ENCODE results near the gene SDR9C7. TPM values are rescaled to one million over a fixed set of nuclear protein-coding genes. Genes with fewer than 3 reads are reported as not detected.
"Not testable (repeated sequence)": the region's sequence is repeated elsewhere in the genome, so short reads cannot be mapped to it uniquely, and the experiment has no call there.

The SDR9C7 gene
- total RNA-seq, 4 donors from 2014 or later = 6.2 to 75.6 (median 51.1) TPM

DNA sequence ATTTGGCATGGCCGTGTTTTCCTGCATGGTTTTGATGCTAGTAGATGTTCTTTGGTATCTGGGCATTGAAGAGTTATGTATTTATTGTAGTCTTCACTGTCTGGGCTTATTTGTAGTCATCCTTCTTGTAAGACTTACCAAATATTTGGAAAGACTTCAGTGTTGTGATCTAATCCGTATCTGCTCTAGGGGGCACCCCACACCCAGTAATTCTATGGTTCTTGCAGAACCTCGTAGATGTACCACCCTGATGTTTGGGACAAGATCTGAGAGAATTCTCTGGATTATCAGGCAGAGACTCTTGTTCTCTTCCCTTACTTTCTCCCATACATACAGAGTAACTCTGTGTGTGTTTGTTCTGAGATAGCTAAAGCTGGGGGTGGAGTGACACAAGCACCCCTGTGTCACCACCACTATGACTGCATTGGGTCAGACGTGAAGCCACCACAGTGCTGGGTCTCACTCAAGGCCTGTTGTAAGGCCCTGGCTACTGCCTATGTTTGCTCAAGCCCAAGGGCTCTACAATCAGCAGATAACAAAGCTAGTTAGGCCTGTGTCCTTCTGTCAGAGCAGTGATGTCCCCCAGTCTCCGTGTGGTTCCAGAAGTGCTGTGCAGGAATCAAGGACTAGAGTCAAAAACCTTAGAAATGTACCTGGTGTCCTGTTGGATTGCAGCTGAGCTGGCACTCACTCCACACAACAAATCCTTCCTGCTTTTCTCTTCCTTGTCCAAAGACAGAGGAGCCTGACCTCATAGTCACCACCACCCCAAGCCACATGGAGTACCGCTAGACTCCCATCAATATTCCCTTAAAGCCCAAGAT lies 13.6 kb upstream of the SDR9C7 start:
- no peak overlapping the region for H3K4me3 ChIP-seq
- no peak for DNase-seq (ENCODE audit: low spot score in 2 of 2)
- H3K27ac ChIP-seq = no peak overlapping the region
- no peaks in the 10 kb centered on the region for H3K9me3 ChIP-seq
- WGBS = 79% methylated on average over 6 of the region's 6 CpGs
- H3K27me3 ChIP-seq = no peaks in the 10 kb centered on the region
- no peaks in the 10 kb centered on the region for H3K36me3 ChIP-seq
- TF ChIP-seq, protein P1, sequence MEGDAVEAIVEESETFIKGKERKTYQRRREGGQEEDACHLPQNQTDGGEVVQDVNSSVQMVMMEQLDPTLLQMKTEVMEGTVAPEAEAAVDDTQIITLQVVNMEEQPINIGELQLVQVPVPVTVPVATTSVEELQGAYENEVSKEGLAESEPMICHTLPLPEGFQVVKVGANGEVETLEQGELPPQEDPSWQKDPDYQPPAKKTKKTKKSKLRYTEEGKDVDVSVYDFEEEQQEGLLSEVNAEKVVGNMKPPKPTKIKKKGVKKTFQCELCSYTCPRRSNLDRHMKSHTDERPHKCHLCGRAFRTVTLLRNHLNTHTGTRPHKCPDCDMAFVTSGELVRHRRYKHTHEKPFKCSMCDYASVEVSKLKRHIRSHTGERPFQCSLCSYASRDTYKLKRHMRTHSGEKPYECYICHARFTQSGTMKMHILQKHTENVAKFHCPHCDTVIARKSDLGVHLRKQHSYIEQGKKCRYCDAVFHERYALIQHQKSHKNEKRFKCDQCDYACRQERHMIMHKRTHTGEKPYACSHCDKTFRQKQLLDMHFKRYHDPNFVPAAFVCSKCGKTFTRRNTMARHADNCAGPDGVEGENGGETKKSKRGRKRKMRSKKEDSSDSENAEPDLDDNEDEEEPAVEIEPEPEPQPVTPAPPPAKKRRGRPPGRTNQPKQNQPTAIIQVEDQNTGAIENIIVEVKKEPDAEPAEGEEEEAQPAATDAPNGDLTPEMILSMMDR (IDR thresholded peaks at IDR 0.05) = no peak
- no peak for TF ChIP-seq POLR2A (IDR thresholded peaks at IDR 0.05)
- no peak for TF ChIP-seq EP300 (IDR thresholded peaks at IDR 0.05)
- TF ChIP-seq POLR2AphosphoS5 (IDR thresholded peaks at IDR 0.05) = no peak
- no peaks in the 10 kb centered on the region for H3K4me1 ChIP-seq

DNA sequence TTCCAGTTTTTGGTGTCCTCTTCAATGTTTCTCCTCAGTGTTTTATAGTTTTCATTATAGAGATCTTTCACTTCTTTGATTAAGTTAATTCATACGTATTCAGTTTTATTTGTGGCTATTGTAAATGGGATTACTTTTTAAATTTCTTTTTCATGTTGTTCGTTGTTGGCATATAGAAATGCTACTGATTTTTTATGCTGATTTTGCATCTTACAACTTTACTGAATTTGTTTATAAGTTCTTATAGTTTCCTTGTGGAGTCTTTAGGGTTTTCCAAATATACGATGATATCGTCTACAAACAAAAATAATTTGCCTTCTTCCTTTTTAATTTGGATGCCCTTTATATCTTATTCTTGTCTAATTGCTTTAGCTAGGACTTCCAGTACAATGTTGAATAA lies 9.7 kb upstream of the SDR9C7 start:
- no peak for DNase-seq (ENCODE audit: low spot score in 2 of 2)
- TF ChIP-seq POLR2AphosphoS5 (IDR thresholded peaks at IDR 0.05) (no peak), EP300 (IDR thresholded peaks at IDR 0.05) (no peak), POLR2A (IDR thresholded peaks at IDR 0.05) (no peak)
- TF ChIP-seq, protein P1 (IDR thresholded peaks at IDR 0.05) = no peak
- WGBS = 97% methylated on average over 4 of the region's 4 CpGs

DNA sequence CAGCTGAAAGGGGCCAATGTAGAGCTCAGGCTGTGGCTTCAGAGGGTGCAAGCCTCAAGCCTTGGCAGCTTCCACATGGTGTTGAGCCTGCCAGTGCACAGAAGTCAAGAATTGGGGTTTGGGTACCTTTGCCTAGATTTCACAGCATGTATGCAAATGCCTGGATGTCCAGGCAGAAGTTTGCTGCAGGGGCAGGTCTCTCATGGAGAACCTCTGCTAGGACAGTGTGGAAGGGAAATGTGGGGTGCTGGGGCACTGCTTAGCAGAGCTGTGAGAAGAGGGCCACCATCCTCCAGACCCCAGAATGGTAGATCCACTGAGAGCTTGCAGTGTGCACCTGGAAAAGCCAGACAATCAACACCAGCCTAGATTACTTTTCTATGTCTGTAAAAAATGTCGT lies 9.2 kb upstream of the SDR9C7 start:
- H3K4me1 ChIP-seq = peaks cover 12% of the 10 kb centered on the region
- not testable (repeated sequence) for H3K27me3 ChIP-seq; DNase-seq (ENCODE audit: low spot score in 2 of 2); H3K9me3 ChIP-seq; H3K36me3 ChIP-seq; H3K4me3 ChIP-seq; H3K27ac ChIP-seq
- 95% methylated on average over 1 of the region's 1 CpG for WGBS

More for the DNA sequence above, 9.7 kb upstream of the SDR9C7 start:
- no peaks in the 10 kb centered on the region for H3K27me3 ChIP-seq
- no peaks in the 10 kb centered on the region for H3K36me3 ChIP-seq
- no peak overlapping the region for H3K4me3 ChIP-seq
- H3K9me3 ChIP-seq = no peaks in the 10 kb centered on the region
- peaks cover 12% of the 10 kb centered on the region for H3K4me1 ChIP-seq
- H3K27ac ChIP-seq = no peak overlapping the region

DNA sequence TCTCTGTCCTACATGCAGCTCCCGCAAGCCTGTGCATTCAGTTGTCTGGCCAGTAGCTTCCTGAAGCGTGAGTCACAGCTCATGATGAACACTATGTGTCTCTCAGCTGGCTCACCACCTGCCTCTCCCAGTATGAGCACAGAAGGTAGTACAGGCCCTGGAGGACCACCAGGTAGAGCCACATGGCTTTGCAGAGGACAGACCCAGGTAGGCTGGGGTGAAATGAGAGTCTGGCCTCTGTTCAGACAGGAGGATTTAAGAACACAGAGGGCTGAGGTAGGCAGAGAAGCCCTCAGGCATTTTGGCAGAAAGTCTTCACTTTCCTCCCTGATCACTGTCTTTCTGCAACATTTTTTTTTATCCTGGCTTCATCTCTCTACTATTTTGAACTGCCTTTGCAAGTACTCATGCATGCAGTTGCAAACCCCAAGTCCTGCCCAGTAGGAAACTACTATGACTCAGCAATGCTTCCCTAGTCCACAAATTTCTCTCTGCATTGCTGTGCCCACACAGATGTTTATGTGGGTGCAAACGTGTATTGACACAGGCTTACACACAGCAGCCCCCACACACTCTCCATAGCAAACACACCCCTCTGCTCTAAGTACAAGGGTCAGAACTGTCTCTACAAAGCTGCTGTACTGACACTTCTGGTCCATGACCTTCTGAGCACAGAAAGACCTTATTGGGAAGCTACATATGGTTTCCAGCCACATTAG lies 7.2 kb upstream of the SDR9C7 start:
- TF ChIP-seq, protein P1 (IDR thresholded peaks at IDR 0.05) = no peak
- TF ChIP-seq EP300 (IDR thresholded peaks at IDR 0.05) (no peak), POLR2AphosphoS5 (IDR thresholded peaks at IDR 0.05) (no peak), POLR2A (IDR thresholded peaks at IDR 0.05) (no peak)
- Histone ChIP-seq H3K27ac (peak overlapping the region; percentile 67), H3K4me3 (no peak overlapping the region), H3K4me1 (peaks cover 12% of the 10 kb centered on the region), H3K9me3 (no peaks in the 10 kb centered on the region), H3K36me3 (no peaks in the 10 kb centered on the region), H3K27me3 (no peaks in the 10 kb centered on the region)
- WGBS = 0% methylated on average over 1 of the region's 3 CpGs
- no peak for DNase-seq (ENCODE audit: low spot score in 2 of 2)

DNA sequence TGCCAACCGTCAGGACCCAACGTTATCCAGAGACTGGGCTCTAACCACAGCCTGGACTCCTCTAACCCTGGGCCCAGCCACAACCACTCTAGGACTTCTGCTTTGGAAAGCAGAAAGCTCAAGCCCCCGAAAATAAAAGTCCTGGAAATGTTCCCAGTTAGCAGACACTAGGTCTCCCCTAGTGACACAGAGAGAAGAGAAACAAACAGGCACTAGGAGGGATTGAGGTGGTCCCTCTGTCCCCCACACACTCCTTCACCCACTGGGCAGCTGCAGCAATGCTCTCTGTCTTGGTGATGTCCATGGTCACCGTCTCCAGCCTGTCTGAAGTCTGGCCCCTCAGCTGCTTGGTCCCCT lies 6.7 kb upstream of the SDR9C7 start:
- H3K4me3 ChIP-seq; H3K27ac ChIP-seq; H3K27me3 ChIP-seq; DNase-seq (ENCODE audit: low spot score in 2 of 2); H3K36me3 ChIP-seq; H3K9me3 ChIP-seq: not testable (repeated sequence)
- peaks cover 12% of the 10 kb centered on the region for H3K4me1 ChIP-seq
- no CpG with 5 or more reads among the region's 4 CpGs for WGBS

DNA sequence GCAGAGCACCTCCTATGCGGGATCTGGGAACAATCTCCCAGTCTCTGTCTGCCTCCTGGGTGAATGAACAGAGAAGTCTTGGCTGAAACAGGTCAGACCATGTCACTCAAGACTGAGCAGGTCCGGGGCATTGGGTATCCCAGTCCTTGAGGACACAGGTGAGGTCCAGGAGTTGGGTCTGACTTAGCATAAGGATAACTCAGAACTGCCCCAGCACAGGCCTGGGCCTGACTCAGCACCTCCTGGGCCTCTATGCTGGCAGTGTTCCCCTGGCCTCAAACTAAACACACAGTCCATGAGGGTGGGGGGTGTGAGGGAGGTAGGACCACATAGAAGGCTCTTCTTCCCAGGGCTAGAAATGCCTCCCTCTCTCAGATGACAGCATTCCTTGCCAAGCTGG lies 1.5 kb upstream of the SDR9C7 start:
- no peaks in the 10 kb centered on the region for H3K27me3 ChIP-seq
- no peak overlapping the region for H3K4me3 ChIP-seq
- TF ChIP-seq, protein P1 (IDR thresholded peaks at IDR 0.05) = no peak
- TF ChIP-seq POLR2AphosphoS5 (IDR thresholded peaks at IDR 0.05) (no peak), EP300 (IDR thresholded peaks at IDR 0.05) (no peak), POLR2A (IDR thresholded peaks at IDR 0.05) (no peak)
- no peak for DNase-seq (ENCODE audit: low spot score in 2 of 2)
- H3K27ac ChIP-seq = no peak overlapping the region
- no peaks in the 10 kb centered on the region for H3K36me3 ChIP-seq
- 86% methylated on average over 1 of the region's 2 CpGs for WGBS
- peaks cover 30% of the 10 kb centered on the region for H3K4me1 ChIP-seq
- H3K9me3 ChIP-seq = no peaks in the 10 kb centered on the region
